Measurements from ENCODE around the gene HEG1.

DNA sequence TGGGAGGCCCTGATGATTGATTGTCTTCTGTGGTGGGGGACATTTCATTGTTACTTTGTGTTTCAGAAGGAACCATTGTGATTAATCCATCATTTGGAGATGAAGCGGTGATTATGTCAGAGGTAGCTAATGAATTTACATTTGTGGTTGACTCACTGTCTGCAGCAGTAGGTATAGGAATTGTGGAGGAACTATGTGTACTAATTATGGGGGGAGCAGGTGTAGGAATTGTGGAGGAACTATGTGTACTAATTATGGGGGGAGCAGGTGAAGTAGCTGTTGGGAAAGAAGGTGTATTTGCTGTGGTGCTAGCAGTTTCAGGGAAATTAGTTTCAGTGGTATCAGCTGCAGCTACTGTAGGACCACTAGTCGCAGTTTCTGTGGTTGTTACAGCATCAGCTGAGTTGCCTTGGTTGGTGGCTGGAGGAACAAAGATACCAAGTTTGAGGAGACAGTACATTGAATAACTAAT lies 128.2 kb downstream of the HEG1 start:
- TF ChIP-seq, protein P1, sequence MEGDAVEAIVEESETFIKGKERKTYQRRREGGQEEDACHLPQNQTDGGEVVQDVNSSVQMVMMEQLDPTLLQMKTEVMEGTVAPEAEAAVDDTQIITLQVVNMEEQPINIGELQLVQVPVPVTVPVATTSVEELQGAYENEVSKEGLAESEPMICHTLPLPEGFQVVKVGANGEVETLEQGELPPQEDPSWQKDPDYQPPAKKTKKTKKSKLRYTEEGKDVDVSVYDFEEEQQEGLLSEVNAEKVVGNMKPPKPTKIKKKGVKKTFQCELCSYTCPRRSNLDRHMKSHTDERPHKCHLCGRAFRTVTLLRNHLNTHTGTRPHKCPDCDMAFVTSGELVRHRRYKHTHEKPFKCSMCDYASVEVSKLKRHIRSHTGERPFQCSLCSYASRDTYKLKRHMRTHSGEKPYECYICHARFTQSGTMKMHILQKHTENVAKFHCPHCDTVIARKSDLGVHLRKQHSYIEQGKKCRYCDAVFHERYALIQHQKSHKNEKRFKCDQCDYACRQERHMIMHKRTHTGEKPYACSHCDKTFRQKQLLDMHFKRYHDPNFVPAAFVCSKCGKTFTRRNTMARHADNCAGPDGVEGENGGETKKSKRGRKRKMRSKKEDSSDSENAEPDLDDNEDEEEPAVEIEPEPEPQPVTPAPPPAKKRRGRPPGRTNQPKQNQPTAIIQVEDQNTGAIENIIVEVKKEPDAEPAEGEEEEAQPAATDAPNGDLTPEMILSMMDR (IDR thresholded peaks at IDR 0.05): no peak
- no peak for TF ChIP-seq POLR2A (IDR thresholded peaks at IDR 0.05)

Data from Peyer's patch (tissue), 4 donors.